ENCODE measurements around the gene RRM2. TPM values are rescaled to one million over a fixed set of nuclear protein-coding genes. Genes with fewer than 3 reads are reported as not detected.
A peak's percentile ranks its signal among the peaks of the same experiment; 100 is the strongest.

Gene RRM2
- 10 to 100 TPM; 36.1 to 79.7 (median 56.2) TPM for polyA plus RNA-seq (ENCODE audit: insufficient read depth in 1 of 5, insufficient read length in 5 of 5, low replicate concordance in 1 of 5)
- long read RNA-seq, donor 1, transcript RRM2-202 (10 exons, 3,673 nt): major isoform, 8 of 10 reads
- long read RNA-seq, donor 1, partial matches to known transcripts: 0 of 10 reads
- long read RNA-seq, donor 1, other reads (novel, unspliced or antisense): 0 of 10 reads
- long read RNA-seq, donor 2, transcript RRM2-202 (10 exons, 3,673 nt): major isoform, 13 of 15 reads
- long read RNA-seq, donor 2, partial matches to known transcripts: 0 of 15 reads
- long read RNA-seq, donor 2, other reads (novel, unspliced or antisense): 0 of 15 reads
- long read RNA-seq, donor 3, transcript RRM2-202 (10 exons, 3,673 nt): major isoform, 13 of 13 reads
- long read RNA-seq, donor 3, partial matches to known transcripts: 0 of 13 reads
- long read RNA-seq, donor 3, other reads (novel, unspliced or antisense): 0 of 13 reads
- long read RNA-seq, donor 4, transcript RRM2-202 (10 exons, 3,673 nt): major isoform, 5 of 6 reads
- long read RNA-seq, donor 4, partial matches to known transcripts: 0 of 6 reads
- long read RNA-seq, donor 4, other reads (novel, unspliced or antisense): 0 of 6 reads
- long read RNA-seq, donor 5, transcript RRM2-202 (10 exons, 3,673 nt): major isoform, 18 of 27 reads
- long read RNA-seq, donor 5, partial matches to known transcripts: 0 of 27 reads
- long read RNA-seq, donor 5, other reads (novel, unspliced or antisense): 0 of 27 reads
- long read RNA-seq, donor 6, transcript RRM2-202 (10 exons, 3,673 nt): major isoform, 5 of 5 reads
- long read RNA-seq, donor 6, partial matches to known transcripts: 0 of 5 reads
- long read RNA-seq, donor 6, other reads (novel, unspliced or antisense): 0 of 5 reads
- long read RNA-seq, donor 7, partial matches to known transcripts: 0 of 2 reads
- long read RNA-seq, donor 7, other reads (novel, unspliced or antisense): 0 of 2 reads
- long read RNA-seq, donor 8, transcript RRM2-202 (10 exons, 3,673 nt): major isoform, 10 of 10 reads
- long read RNA-seq, donor 8, partial matches to known transcripts: 0 of 10 reads
- long read RNA-seq, donor 8, other reads (novel, unspliced or antisense): 0 of 10 reads

DNA sequence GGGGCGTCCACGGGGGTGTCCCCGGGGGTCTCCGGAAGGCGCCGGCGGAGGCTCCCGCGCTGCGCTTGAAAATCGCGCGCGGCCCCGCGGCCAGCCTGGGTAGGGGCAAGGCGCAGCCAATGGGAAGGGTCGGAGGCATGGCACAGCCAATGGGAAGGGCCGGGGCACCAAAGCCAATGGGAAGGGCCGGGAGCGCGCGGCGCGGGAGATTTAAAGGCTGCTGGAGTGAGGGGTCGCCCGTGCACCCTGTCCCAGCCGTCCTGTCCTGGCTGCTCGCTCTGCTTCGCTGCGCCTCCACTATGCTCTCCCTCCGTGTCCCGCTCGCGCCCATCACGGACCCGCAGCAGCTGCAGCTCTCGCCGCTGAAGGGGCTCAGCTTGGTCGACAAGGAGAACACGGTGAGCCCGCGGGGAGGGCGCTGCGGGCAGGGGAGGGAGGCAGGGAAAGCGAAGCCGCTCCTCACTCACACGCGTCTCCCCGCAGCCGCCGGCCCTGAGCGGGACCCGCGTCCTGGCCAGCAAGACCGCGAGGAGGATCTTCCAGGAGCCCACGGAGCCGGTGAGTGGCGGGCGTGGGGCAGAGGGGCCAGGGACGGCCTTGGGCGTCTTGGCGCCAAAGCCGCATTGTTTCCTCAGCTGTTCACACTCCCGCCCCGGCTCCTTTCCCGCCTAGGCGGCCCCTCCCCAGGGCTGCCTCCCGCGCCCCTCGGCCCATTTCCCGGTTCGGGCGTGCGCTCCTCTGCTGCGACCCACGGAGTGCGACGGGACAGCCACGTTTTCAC, at the start of gene RRM2:
Gene RRM2 (plus strand): TSS at position 240 of the 781 bp plus-strand sequence. CDS start 60 bp downstream, at position 300.
- DNase-seq: peak; percentile 87 to 91

DNA sequence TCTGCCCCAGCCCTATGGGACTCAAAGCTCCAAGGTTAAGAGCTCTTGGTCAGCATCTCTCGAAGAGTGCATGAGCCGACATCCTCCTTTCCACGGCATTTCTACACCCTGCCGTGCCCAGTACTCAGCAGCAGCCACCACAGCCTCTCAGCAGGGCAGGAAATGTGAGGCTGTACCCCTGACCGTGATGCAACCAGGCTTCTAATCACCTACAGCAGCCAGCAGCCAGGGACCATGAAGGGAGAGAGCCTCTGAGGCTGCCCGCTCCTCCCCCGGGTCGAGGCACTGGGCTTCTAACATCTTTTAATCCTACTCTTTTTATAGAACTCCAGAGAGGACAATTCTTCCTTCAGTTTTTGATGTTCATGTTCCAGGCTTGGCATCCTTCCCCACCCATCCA, 48.8 kb upstream of the RRM2 start:
- no peak for DNase-seq

DNA sequence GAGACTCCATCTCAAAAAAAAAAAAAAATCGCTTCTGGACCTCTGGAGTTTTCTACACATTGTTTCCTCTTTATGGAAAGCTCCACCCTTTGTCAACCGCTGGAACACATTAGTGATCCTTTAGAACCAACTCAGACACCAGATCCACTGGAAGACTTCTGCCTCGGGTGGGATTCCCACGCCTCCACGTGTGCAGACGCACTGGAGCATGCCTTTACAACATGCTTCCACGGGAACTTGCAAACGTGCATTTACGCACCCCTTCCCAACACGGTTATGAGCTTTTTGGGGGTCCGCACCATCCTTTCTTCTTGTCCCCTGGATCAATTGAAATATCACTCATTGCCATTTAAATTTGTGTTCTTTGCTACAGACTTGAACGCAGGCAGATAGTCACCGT, 47.4 kb upstream of the RRM2 start:
- no peak for DNase-seq

DNA sequence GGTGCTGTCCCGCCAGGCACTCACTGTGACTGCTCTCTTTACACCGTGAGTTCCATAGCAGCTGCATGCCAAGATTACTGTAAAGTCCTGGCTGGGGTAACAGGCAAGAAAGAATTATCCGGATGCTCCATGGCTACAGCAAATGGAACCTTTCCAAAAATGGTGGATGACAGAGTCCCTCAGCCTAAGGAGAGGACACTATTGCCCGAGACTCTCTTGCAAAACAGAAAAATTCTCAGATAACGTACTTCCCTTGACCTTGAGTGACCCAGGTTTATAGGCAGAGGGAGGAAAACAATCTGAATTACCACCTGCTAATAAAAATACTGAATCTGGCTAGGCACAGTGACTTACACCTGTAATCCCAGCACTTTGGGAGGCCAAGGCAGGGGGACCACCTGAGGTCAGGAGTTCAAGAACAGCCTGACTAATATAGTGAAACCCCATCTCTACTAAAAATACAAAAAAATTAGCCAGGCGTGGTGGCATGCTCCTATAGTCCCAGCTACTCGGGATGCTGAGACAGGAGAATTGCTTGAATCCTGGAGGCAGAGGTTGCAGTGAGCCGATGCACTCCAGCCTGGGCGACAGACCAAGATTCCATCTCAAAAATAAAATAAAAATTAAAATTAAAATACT, 46.8 kb upstream of the RRM2 start:
- no peak for DNase-seq

DNA sequence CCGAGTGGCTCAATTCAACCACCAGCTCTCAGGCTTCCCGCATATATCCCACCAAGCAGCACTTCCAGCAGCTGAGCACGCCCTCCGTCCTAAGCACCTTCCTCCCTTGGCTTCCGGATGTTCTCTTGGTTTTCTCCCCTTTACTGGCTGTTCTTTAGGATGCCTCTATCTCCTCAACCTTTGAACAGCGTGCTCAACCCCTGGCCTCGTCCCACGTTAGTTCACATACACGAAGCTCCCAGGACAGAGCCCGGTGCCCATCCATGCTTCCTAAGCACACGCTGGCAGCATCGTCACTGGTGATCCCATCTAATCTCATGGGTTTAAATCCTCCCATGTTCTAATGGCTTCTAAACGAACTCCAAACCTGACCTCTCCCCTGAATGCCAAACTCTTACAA, 46.0 kb upstream of the RRM2 start:
- DNase-seq: no peak

DNA sequence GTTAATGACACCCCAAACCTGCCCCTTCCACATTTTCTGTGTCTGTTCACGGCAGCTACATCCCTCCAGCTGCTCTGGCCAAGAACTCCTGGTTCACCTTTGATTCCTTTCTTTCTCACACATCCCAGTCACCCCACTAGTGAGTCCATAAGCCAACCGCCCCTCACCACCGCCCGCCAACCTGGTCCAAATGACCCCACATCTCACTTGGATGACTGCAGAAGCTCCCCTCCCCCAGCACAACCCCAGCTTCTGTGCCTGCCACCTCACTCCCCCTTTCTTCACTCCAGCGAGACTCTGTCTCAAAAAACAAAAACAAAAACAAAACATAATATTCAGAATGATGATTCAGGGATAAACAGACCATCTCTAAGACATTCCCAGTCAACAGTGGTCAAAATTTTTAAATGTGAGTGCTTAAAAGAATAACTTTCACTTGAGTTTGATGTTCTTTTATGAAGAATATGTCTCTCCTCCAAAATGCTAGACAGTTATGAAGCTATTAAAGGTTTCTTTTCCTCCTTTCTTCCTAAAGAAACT, 45.5 kb upstream of the RRM2 start:
- no peak for DNase-seq

DNA sequence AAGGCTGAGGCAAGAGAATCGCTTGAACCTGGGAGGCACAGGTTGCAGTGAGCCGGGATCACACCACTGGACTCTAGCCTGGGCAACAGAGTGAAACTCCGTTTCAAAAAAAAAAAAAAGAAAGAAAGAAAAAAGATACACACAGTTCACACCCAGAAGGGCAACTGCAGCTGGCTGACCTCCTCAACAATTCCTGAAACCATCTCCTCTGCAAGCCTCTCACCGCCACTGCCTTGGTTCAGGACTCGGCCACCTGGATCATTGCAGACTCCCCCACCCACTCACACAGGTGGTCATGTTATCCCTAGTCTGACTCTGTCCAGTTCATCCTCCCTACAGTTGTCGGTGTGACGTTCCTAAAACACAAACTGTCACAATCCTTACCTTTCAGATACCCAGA, 44.5 kb upstream of the RRM2 start:
- no peak for DNase-seq

DNA sequence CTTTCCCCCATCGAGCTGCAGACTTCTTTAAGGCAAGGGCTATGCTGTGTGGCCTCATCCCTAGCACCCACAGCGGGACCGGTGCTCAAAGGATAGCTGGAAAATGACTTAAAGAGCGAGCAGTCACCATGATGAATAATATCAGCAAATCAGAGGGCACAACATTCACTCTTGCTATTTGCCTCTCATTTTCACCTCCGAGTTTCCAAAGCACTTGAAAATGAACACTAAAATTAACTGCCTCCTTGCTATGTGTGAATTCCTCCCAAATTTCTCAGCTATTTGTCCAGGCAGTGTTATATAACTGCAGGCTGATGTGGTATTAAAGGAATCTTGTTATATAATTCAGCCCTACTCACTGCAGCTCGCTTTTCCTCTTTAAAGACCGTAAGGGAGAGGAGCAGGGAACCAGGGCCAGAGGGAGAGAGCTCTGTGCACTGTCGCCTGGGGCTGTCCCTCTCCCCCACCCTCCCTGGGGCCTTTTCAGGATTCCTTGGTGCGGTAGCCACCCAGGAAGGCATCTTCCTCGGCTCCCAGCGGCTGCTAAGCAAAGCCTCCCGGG, 43.8 kb upstream of the RRM2 start:
- no peak for DNase-seq

DNA sequence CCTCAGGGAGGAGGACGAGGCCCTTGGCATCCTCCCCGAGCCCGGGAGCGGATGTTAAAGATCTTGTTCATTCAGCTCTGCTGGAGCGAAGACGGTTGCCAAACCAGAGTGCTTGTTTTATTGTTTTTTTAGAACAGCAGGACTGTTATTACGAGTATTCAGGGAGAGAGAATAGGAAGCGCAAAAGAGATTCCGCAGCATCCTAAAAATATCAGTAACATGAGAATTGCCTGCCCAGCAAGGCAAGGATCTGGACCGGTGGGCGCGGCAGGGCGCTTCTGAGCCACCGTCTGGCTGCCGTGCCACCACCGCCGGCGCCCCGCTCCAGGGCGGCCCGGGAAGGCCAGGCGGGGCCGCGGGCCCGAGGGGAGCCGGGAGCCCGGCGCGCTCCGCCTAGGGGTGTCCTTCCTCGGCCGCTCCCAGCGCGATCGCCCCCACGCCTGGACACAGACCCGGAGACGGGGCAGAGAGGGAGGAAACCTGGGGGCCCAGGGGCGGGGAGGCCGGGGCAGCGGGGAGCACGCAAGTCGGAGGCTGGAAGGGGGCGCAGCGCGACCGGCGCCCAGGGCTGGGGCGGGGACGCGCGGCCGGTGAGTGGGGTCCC, 43.2 kb upstream of the RRM2 start:
- DNase-seq: peak; percentile 58 to 68

DNA sequence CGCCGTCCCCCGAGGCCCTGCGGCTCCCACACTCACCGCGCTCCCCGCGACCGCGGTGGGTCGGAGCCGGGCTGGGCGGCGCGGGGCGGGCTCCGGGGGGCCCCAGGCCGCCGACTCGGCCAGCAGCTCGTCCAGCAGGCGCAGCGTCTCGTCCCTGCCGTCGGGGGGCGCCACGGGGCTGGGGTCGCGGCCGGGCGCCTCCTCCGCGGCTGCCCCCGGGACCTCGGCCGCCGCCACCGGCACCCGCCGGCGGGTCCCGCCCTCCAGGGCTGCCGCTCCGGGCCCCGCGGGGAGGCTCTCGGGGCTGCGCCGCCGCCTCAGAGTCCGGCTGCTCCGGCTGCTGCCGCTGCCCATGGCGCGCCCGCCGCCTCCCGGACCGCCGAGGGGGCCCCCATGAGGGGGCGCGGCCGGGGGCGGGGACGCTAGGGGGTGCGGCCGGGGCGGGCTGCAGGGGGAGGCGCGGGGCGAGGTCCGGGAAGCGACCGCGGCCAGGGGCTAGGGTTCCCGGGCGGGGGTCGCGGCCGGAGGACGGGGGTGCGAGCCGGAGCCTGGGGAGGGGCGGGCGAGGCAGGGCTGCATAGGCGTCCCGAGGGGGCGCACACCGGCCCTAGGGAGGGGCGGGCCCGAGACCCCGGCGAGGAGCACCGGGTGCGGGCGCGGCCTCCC, 42.5 kb upstream of the RRM2 start, which contains the start of gene CYS1:
Gene CYS1 (minus strand): TSS at position 542 of the 666 bp plus-strand sequence. CDS start 188 bp downstream, at position 354.
- DNase-seq: no peak

DNA sequence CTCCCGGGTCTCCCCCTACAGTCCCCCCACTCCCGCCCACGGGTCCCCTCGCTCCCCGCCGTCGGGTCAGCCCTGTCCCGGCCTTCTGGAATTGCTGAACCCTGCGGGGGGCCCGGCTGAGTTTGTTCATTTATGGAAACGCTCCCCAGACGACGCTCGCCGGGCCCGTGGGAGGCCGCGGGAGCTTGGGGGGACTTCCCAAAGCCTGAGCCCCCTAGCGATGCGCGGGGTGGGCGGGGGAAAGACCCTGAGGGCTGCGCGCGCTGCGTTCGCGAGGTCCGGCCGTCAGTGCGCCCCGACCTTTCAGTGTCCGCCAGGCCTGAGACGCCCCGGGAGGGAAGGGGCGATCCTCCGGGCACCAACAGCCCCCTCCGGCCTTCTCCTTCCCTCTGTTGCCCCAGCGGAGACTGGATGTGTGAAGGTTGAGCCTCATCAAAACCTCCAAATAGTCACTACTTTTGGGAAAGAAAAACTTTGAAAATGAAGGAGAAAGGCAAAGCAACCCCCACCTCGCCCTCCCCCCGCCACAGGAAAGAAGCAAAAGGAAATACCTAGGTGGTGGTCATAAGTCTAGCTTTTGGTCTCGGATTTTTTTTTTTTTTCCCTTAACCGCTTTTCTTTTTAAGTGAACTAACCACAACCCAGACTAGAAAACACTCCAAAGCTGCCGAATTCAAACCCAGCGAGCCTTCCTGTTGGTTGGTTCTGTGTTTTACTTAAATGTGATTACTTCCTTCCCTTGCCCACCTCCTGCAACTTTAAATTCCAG, 41.8 kb upstream of the RRM2 start:
- no peak for DNase-seq

DNA sequence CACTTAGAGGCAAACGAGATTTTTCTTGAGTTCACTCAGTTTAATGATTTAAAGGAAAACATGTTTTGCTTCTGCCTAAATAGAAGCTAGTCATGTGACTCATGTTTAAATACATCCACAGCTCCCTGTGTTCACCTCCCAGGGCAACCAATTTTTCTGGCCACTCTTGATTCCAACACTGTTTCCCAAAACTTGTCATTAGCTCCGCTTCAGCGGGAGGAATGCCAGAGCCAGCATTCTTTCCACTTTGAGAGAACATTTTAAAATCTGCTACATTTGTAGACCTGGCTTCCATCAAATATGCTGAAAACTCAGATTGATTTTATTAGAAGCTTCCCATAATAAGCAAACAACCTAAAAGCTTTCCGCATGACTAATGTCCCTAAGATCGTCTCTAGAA, 39.5 kb upstream of the RRM2 start:
- no peak for DNase-seq

DNA sequence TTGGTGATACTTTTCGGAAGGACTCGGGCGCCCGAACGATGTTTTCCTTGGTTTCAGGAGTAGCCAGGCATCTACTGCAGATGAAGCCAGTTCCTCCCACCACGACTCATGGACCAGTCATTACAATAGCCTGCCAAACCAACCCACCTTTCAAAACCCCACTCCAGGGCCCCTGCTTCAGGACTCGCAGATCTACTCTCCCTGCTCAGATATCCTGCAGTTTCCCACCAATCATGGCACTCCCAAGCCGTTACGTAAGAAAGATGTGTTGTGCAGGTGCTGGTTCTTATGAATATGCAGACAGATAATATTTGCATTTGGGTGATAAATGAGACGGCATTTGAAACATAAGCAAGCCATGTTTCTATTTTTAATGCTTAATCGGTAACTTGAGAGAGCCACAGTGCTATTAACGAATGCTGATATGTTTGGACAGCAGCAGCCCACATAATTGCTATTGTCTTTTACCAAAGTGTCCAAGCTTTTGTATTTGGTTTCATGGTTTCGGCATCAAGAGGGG, 38.8 kb upstream of the RRM2 start:
- DNase-seq: no peak

DNA sequence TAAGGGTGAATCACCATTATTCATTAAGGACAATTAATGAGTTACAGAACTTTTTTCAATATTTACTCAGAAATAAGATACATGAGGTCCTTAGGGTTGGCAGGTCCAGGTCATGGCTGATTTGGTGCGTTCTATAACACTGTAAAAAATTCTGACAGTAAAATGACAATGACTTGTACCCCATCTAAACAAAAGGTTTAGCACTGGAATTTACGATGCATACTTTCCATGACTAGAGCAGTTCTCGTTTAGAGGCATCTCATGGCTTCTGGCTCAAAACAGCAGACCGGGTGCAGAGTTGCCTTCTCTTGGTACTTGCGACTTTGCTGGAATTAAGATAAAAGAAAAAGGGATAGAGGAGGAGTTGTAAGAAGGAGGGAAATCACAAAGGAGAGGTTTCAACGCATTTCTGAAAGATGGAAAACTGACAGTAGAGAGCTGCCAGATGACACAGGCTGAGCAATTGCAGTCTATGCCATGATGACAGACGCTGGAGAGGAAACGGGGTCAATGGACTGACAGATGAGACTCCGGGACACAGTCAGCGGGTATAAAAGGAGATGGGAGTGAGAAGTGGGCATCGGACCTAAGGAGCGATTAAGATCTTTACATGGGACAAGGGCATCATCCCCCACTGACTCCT, 38.2 kb upstream of the RRM2 start:
- no peak for DNase-seq

DNA sequence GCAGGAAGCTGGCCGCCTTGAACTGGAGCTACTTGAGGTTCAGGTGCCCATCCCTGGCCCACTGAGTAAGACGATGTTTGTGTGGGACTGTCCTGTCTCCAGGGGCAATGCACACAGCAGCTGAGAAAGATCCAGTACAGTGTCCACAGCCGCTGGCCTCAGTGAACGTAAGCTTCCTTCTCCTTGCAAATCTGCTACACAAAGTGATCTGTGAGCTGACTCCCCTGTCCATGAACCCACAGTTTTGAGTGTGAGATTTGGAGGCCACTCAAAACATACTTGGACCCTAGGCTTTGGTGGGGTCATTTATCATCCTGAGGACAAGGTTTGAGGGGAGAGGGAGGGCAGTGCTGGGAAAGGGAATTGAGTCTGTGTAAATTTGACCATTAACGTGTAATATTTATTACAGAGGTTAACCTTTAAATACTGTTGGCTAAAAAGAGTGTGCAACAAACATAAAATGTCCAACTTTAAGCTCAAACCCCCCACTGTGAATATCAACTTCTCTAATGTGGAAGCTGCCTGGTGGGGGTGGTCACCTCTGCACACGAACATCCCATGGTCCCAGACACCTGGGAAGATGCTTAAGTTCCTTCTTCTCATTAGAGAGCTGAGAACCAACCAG, 37.4 kb upstream of the RRM2 start:
- no peak for DNase-seq

DNA sequence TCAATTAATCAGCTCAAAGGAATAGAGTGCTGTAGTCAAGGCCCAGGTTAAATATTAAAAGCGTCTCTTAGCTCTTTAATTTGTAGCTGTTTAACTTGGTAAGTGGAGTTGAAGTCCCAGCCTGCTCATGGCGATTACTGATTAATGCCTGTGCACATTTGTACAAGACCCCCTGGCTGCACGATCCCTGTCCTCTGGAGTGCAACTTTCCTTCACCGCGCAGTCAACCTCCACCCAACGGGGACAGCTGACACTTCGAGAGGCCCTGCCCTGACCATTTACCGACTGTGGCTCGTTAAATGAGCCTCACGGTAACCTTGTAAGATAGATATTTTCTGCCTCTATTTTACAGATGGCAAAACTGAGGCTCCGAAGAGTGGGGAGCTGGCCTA, 36.9 kb upstream of the RRM2 start:
- DNase-seq: no peak

DNA sequence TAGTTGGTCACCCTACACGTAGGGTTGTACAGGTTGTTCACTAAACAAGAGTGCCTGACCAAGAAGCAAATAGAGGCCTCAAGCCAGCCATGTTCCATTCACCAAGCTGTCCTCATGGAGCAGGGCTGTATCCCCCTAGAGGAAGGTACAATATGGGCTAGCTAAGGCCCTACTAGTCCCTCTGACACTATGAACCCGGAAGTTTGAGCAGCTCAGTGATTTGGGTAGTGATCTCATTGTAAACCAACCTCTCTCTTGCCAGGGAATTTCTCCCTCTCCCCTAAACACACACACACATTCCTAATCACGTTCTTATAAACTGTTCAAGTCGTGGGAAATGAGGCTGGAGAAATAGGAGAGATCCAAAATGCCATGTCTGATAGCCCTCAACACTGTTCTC, 35.6 kb upstream of the RRM2 start:
- DNase-seq: no peak
